NOMO-1 treated with DMSO at 0.1 percent for 48 hours (cell line): ENCODE data around the gene DTNB.
A peak's percentile ranks its signal among the peaks of the same experiment; 100 is the strongest.

Source experiments
- DNase-seq: peaks from one replicate; lab custom pipeline; 2025; ENCODE audit not compliant: unreplicated experiment; lab: John Stamatoyannopoulos, UW

Gene DTNB

GRCh38 chr2:25400169-25400568, 273.2 kb downstream of the DTNB start:
- DNase-seq: no peak

GRCh38 chr2:25398534-25398933, 274.8 kb downstream of the DTNB start:
- DNase-seq: no peak

GRCh38 chr2:25397777-25398176, 275.6 kb downstream of the DTNB start:
- no peak for DNase-seq

- no peak for DNase-seq
These were observed 284.2 kb downstream of the DTNB start for GRCh38 chr2:25389161-25389560.

GRCh38 chr2:25388491-25388890, 284.9 kb downstream of the DTNB start:
- no peak for DNase-seq

GRCh38 chr2:25387876-25388449, 285.4 kb downstream of the DTNB start:
- no peak for DNase-seq

- DNase-seq: no peak
These were observed 286.2 kb downstream of the DTNB start for GRCh38 chr2:25386971-25387875.

- no peak for DNase-seq
These were observed 287.5 kb downstream of the DTNB start for GRCh38 chr2:25385910-25386309.

GRCh38 chr2:25383806-25384205, 289.6 kb downstream of the DTNB start:
- DNase-seq: no peak

- no peak for DNase-seq
These were observed 291.9 kb downstream of the DTNB start for GRCh38 chr2:25381502-25381901.

- no peak for DNase-seq
These were observed 292.6 kb downstream of the DTNB start for GRCh38 chr2:25380586-25381375.

GRCh38 chr2:25380023-25380422, 293.4 kb downstream of the DTNB start:
- DNase-seq: no peak

GRCh38 chr2:25379535-25379934, 293.8 kb downstream of the DTNB start:
- no peak for DNase-seq

- no peak for DNase-seq
These were observed 294.5 kb downstream of the DTNB start for GRCh38 chr2:25378731-25379490.

GRCh38 chr2:25377822-25378421, 295.5 kb downstream of the DTNB start:
- no peak for DNase-seq

- peak; percentile 88 for DNase-seq
These were observed 296.4 kb downstream of the DTNB start for GRCh38 chr2:25376750-25377621.

GRCh38 chr2:25375989-25376545, 297.3 kb downstream of the DTNB start:
- no peak for DNase-seq

GRCh38 chr2:25375371-25375988, 297.9 kb downstream of the DTNB start:
- DNase-seq: no peak

GRCh38 chr2:25374827-25375226, 298.6 kb downstream of the DTNB start:
- no peak for DNase-seq
